NCI-H1105 treated with DMSO at 0.1 percent for 48 hours (cell line): ENCODE results near the gene ZDHHC5.
"Not testable (repeated sequence)": the region's sequence is repeated elsewhere in the genome, so short reads cannot be mapped to it uniquely, and the experiment has no call there.

Experiments
- DNase-seq: peaks from one replicate; lab custom pipeline; 2025; lab: John Stamatoyannopoulos, UW

The ZDHHC5 gene

GRCh38 chr11:57667117-57667735 is 688 bp upstream of the ZDHHC5 start:
- DNase-seq = peak; percentile 99

GRCh38 chr11:57668434-57668782 is 494 bp downstream of the ZDHHC5 start:
- no peak for DNase-seq

- DNase-seq = no peak
Measured at GRCh38 chr11:57674251-57674650, 6.3 kb downstream of the ZDHHC5 start.

GRCh38 chr11:57675176-57675941 is 7.4 kb downstream of the ZDHHC5 start:
- no peak for DNase-seq

- DNase-seq = no peak
Measured at GRCh38 chr11:57679396-57679795, 11.5 kb downstream of the ZDHHC5 start.

GRCh38 chr11:57680552-57680874 is 12.6 kb downstream of the ZDHHC5 start:
- no peak for DNase-seq

GRCh38 chr11:57681168-57681567 is 13.3 kb downstream of the ZDHHC5 start:
- DNase-seq = no peak

GRCh38 chr11:57690474-57690873 is 22.6 kb downstream of the ZDHHC5 start:
- not testable (repeated sequence) for DNase-seq

GRCh38 chr11:57698843-57699365 is 31.0 kb downstream of the ZDHHC5 start:
- DNase-seq = no peak

GRCh38 chr11:57699813-57700212 is 31.9 kb downstream of the ZDHHC5 start:
- DNase-seq = no peak

- DNase-seq = no peak
Measured at GRCh38 chr11:57700425-57700824, 32.5 kb downstream of the ZDHHC5 start.

- no peak for DNase-seq
Measured at GRCh38 chr11:57703341-57703740, 35.4 kb downstream of the ZDHHC5 start.

- no peak for DNase-seq
Measured at GRCh38 chr11:57704932-57705331, 37.0 kb downstream of the ZDHHC5 start.

- not testable (repeated sequence) for DNase-seq
Measured at GRCh38 chr11:57705432-57705831, 37.5 kb downstream of the ZDHHC5 start.

GRCh38 chr11:57709802-57710367 is 42.0 kb downstream of the ZDHHC5 start:
- no peak for DNase-seq

- peak; percentile 96 for DNase-seq
Measured at GRCh38 chr11:57711414-57712255, 43.7 kb downstream of the ZDHHC5 start, which contains the start of gene MED19. MED19 (minus strand) TSS chr11:57712215; CDS start chr11:57712179, 36 bp downstream.

GRCh38 chr11:57712256-57713150 is 44.6 kb downstream of the ZDHHC5 start, which contains the start of gene TMX2:
TMX2 (plus strand) TSS chr11:57712593; CDS start chr11:57712619, 26 bp downstream.
- peak; percentile 100 for DNase-seq

- DNase-seq = no peak
Measured at GRCh38 chr11:57713835-57714234, 45.9 kb downstream of the ZDHHC5 start.

GRCh38 chr11:57716726-57717125 is 48.8 kb downstream of the ZDHHC5 start:
- DNase-seq = not testable (repeated sequence)

GRCh38 chr11:57727185-57727584 is 59.3 kb downstream of the ZDHHC5 start:
- no peak for DNase-seq

GRCh38 chr11:57728829-57729228 is 60.9 kb downstream of the ZDHHC5 start:
- no peak for DNase-seq
